ENCODE results near the gene AKT2.

GRCh38 chr19:40279120-40279551 is 6.0 kb downstream of the AKT2 start:
- TF ChIP-seq, protein P1, sequence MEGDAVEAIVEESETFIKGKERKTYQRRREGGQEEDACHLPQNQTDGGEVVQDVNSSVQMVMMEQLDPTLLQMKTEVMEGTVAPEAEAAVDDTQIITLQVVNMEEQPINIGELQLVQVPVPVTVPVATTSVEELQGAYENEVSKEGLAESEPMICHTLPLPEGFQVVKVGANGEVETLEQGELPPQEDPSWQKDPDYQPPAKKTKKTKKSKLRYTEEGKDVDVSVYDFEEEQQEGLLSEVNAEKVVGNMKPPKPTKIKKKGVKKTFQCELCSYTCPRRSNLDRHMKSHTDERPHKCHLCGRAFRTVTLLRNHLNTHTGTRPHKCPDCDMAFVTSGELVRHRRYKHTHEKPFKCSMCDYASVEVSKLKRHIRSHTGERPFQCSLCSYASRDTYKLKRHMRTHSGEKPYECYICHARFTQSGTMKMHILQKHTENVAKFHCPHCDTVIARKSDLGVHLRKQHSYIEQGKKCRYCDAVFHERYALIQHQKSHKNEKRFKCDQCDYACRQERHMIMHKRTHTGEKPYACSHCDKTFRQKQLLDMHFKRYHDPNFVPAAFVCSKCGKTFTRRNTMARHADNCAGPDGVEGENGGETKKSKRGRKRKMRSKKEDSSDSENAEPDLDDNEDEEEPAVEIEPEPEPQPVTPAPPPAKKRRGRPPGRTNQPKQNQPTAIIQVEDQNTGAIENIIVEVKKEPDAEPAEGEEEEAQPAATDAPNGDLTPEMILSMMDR (IDR thresholded peaks at IDR 0.05; ENCODE audit: low read depth, low read length) = no peak
- TF ChIP-seq EZH2phosphoT487 (IDR thresholded peaks at IDR 0.05; ENCODE audit: low read depth) = no peak
